Right renal pelvis (tissue), 4 donors: ENCODE data around the gene AUTS2. TPM values are rescaled to one million over a fixed set of nuclear protein-coding genes. Genes with fewer than 3 reads are reported as not detected.

Experiments
- DNase-seq, 4 donors: peaks; one replicate each; pipeline ENCODE4 v3.0.0-alpha.2; 2013; ENCODE audit warnings: low read depth in 4 of 4, low spot score in 3 of 4, missing footprints in 1 of 4
- polyA plus RNA-seq, 4 donors: library from polyadenylated mRNA; unstranded; fragments of 120-200 nt; gene quantifications; one replicate each; pipeline ENCODE4 v1.2.1, GENCODE V29; 2013; ENCODE audit not compliant: insufficient read length in 4 of 4

The AUTS2 gene
- polyA plus RNA-seq, 4 donors: 67.5 to 85.6 (median 76.0) TPM

DNA sequence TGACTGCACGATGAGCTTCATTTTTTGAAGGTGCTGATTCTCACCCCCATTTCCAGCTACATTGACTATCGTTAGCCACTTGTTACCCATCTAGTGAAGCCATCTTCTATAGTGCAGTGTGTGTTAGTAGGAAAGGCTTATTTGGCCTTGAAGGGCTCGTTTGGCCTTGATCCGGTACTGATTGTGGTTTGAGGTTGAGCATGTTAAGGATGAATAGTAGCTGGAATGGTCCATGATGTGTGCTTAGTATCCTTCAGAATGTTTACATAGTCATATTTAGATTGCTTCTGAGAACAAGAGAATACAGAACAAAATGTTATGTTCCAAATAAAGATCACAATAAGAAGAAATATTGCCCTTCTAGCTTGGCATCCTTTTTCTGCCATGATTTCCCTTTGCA is 591.5 kb downstream of the AUTS2 start:
- no peak for DNase-seq

DNA sequence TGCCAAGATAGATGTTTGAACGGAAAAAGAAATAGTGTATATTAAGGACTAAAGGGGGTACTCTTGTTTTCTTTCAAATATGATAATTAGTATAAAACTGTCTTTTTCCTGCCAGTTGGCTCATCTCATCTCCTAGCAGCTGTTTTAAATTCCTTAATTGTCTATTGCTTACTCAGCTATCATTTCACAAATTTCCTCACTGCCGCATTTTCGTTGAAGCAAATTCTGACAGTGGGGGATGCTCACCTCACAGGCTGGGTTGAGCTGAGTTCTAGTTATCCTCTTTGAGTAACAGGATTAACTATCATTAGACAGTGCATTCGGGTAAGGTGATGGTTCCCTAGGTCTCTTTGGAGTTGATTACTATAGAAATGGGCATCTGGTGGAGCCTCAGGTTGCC is 592.0 kb downstream of the AUTS2 start:
- DNase-seq: no peak

DNA sequence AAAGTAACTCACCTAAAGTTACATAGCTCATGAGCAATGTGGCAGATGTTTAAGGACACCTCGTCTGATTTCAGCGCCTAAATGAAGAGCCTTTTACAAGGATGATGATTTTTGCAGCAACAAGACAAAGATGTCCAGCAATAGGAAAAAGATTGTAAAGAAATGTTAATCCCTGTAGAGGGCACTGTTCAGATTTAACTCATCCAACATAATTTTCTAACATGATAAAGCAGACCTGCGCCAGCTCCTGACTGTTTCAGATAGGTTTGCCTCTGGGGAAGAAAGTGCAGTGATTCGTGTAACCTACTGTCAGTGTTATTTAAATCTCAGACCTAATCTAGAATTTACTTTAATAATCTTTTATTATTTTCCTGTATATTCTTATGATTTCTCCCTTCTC is 595.2 kb downstream of the AUTS2 start:
- DNase-seq: no peak

DNA sequence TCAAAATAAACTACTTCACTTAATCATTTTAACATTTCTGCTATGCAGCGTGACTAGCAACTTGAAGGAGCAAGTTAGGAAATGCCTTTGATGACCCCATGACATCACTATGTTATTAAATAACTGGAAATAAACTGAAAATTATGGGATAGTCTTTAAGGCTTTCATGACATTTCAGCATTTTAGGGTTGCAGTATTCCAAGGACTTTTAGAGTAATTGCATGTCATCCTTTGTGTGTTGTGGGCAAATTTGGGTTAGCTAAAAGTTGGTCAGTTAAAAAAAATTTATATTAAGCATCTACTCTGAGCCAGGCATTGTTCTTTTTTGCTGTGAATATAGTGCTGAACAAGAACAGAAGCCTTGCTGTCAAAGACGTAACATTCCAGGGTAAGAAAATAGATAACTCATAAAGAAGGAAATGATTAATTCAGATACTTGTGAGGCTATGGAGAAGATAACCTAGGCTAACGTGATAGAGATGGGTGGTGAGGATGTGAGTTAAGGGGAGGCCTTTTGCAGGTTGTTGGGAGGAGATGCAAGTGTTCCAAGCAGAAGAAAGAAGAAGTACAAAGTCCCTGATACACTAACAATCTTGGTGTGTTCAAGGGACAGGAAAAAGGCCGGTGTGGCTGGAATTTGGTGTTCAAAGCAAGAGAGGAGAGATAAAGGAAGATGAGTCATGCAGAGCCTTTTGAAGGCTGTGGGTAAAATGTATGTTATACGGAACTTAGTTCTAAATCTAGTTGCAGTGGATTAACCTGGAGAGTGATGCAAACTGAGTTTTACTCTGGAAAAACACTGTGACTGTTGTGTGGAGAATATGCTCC is 610.2 kb downstream of the AUTS2 start:
- no peak for DNase-seq

DNA sequence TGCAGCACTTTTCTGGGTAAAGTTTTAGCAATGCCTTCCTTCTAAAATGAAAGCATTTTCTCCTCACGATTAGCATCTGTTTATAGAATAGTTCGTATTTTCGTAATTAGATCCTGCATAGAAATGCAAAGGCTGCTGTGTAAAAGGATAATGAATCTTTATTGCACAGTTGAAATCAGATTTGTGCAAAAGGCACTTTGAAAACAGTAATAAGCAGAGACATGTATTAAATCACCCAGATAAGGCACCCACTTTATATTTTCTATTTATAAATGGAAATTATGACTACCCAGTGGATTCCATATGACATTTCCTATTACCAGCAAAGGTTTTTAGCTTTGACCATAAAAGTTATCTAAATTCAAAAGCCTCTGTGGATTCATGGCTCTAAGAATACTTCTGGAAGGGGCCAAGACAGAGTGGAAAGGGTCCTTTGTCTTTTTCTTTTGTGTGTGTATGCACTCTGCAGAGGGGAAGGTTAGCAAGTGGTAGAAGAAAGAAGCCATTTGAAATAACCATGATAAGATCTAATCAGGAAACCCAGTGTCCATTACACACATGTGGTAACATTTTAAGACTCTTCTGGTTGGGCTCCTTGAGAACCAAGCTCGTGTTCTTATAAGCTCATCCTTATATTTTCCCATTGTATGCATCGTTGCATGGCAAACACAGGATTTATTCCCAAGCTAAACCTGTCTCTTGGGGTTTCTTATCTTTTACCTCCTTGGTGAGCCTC is 612.1 kb downstream of the AUTS2 start:
- no peak for DNase-seq

DNA sequence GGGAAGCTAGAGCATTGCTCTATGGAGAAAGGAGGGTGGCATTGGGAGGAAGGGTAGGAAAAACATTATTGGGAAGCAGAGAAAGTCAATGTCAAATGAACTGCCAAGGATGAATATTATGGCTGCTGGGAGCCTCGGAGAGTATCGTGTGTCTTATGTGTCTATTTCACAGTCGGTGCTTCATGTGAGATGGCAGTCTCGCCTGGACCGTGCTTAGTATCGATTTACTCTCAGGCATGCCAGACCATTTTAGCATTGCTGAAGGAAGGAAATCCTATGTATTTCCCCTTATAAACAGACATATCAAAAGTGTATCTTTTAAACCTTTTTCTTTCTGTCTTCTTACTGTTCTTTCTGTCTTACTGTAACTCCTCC is 612.6 kb downstream of the AUTS2 start:
- DNase-seq: no peak

DNA sequence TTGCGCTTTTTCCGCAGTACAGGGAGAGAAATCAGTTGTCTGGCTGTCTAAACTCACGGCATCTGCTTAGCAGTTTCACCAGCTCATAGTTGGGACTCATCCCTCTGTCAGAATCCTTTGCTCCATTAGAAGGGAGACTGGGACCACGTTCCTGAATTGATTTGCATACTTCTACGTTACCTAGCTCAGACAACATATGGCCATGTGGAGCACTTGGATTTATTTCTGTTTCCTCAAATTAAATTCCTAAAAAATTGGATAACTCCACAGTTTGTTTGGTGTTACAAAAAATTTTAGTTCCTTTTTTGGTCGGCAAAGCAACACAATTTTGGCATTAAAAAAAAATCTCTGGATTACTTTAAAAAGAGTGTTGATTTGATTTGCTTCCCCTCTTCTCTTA is 614.0 kb downstream of the AUTS2 start:
- no peak for DNase-seq

DNA sequence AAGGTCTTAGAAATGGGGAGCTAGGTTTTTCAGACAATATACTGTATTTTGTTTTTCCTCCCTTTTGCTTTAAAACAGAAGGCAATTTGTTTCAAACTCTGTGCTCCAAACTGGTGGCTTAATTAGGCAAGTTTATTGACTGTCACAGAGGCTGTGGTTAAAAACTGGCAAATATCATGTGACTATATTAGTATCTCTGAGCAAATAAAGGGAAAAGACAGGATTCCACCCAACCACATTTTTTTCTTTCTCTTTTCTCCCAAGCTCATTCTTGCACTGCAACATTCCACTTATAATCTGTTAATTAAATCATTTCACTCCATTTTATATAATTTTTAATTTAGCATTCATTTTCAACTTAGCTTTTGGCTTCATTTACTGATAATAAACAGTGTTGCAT is 615.8 kb downstream of the AUTS2 start:
- DNase-seq: no peak

DNA sequence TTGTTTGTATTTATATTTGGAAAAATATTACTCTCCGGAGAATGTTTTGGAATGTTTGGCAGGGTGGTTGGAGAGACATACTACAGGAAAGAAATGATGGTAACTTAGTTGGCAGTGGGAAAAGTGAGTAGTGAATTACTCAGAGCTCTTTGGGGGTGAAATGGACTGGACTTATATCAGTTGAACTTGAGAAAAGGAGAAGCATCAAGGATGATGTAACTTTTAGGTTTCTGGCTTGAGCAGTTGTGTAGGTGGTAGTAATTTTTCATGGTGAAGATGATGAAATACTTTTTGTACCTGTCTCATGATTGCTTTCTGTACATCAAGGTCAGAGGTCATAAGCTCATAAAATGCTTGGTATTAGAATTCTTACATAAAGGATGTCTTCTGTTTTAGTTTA is 617.2 kb downstream of the AUTS2 start:
- DNase-seq: no peak

DNA sequence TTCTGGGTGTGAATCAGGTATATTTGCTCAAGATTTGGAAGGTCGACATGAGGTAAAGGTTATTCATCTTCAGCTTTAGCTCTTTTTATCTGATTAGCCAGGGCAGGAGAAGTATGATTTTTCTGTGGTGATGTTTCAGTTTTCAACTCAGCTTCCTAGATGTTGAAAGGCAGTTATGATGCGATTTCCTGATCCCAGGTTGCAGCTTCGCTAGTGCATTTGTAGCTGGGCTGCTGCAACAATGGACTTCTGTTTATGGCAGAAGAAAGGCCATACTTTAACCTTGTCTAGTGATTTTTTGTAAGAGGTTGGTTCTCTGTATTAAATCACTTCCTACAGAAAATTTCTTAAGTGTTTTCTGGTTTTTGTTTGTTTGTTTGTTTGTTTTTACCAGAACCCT is 619.3 kb downstream of the AUTS2 start:
- DNase-seq: no peak

DNA sequence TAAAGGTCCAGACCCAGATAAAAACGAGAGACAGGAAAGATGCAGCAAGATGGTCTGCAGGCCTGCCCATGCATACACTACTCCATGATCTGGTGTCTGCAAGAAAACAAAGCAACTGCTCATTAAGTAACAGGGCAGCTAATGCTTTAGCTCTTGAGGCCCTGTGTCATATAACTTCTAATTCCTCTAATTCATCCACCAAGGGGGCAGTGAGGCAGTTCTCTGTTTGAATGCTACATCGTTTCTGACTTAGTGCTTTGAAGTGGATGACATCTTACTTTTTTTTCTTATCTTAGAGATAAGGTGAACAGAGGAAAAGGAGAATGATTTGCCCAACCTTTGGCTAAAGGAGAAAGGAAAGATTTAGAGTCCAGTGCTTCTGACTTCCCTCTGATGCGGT is 619.7 kb downstream of the AUTS2 start:
- no peak for DNase-seq

DNA sequence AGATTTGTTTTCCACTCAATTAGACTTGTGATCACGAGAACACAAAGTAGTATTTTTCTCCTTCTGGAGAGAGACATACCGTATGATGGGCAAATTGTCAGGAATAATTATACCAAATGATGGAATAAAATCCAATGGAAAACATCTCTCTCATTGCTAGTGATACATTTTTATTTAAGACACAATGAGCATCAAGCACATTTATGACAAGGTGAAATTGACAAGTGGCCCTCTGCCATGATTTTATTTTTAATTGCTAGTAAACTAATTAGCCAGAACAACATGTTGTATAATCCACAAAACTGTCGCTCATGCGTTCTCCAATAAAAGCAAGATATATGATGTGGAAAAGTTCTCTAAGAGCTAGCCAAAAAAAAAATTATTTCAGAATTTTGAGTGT is 620.8 kb downstream of the AUTS2 start:
- DNase-seq: no peak

DNA sequence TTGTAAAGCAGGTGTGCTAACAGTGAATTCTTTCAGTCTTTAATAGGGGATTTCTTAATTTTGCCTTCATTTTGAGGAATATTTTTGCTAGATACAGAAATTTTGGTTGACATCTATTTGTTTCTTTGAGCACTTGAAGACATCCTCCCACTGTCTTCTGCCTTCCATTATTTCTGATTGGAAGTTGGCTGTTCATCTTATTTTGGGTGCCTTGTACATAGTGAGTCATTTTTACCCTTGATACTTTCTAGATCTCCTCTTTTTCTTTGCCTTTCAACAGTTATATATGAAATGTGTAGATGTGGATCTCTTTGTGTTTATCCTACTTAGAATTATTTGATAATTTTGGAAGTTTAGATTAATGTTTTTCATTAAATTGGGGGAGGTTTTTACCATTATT is 631.0 kb downstream of the AUTS2 start:
- DNase-seq: no peak

DNA sequence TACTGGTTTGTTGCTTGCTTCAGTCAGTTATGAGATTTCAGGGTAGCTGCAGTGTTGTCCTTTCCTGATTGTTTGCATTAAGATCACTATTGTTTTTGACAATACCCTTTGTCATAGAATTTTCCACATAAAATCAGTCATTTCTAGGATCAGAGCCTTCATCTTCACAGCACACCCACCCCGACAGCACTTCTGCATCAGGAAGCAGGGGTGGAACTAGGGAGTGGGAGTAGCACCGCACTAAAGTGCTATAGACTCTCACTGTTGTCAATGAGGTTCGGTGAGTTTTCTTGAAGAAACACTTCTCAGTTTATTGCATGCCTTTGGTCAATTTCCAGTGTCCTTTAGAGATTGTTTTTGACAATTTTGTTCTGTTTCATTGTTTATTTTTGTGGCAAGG is 632.5 kb downstream of the AUTS2 start:
- DNase-seq: no peak

DNA sequence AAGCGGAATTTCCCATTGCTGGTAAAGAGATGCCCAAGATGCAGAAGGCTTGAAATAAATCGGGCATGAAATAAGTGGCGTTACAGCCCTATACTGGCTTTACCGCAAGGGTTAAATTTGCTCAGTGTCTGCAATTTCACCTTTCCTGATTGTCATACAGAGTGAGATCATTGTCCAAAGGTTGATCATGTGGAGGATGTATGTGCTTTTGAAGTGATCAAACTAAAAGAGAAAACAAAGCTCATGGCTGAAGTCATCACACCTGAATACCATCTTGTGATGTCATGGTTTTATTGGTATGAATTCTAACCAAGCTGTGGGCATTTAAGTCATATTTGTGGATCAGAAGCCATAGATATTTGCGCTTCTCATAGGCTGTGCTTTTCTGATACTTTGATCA is 635.5 kb downstream of the AUTS2 start:
- no peak for DNase-seq

DNA sequence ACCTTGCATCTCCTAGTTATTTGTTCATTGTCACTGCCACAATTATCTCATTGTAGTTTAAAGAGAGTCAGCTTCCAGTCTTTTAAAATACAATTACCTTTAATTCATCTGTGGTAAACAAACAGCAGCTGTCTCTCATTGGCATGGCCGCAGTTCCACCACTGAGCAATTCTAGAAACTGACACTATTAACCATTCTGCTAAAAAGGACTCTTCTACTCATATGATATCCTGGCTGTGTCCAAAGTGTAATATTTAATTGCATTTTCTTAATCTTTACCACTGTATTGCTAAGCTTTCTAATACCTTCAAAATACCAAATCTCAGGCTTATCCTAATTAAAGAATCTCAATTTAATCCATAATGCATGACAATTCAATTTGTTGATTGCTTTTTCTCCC is 639.0 kb downstream of the AUTS2 start:
- no peak for DNase-seq

DNA sequence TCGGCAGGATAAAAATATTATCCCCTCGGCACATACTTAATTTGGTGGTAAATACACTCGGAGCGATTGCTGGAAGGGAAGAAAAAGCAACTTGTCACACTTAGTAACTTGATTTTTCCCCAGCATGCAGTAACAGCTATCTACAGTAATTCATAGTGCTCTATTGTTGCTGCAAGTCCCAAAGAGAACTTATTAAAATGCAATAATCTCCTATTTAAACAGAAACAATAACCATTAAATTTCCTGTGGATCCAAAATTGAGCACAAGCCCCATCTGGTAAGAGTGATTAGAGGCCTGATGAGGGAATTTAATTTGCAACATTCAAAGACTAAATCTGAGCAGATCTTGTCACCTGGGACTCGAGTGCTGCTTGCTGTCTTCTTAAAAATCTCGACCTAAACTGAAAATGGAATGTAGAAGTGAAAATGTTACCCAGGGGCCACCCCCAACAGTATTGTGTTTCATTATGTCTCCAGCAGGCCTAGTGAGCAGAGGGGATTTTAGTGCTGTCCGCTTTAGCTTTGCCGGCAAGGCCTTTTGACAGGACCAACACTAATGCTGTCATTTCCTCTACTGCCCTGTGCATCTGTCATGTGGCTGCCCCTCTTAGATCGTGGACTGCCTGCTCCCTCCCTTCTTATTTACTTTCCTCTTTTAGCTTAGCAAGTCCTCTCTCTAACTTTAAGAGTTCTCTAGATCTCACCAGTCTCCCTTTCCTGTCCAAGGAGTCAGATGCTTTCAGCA is 639.7 kb downstream of the AUTS2 start:
- peak in 1 of 4 donors; percentile 6 for DNase-seq

DNA sequence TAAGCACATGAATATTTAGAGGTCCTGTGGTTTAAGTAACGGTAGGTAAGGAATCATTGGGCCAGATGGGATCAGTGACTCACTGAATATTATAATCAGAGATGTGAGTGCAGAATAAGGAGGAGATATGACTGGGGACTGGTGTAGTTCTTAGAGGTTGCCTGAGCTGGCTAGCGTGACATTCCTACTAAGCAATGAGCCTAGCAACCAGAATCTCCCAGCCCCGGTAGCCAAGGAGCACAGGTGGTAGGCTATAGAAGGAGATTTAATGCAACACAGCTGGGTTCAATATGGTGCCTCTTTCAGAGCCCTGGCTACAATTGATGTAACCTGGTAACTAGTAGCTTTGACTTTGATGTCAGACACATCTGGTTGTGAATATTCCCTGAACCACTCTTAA is 641.6 kb downstream of the AUTS2 start:
- DNase-seq: no peak

DNA sequence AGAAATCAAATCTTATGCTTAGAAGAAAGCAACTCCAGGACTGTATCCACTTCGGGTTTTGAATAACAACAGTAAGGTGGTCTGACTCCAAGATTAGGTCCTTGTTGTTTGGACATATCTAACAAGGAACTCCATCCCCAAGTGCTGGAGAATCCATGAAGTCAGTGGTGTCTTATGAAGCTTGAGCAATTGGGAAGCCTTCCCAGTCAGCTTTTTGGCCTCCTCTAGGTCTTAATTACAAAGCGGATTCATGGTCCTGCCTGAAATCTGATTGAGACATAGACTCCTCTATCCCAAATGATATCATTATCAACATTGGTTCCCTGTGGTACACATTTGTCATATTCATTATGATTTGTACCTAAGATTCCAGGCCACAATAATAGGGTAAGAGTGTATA is 642.6 kb downstream of the AUTS2 start:
- no peak for DNase-seq

DNA sequence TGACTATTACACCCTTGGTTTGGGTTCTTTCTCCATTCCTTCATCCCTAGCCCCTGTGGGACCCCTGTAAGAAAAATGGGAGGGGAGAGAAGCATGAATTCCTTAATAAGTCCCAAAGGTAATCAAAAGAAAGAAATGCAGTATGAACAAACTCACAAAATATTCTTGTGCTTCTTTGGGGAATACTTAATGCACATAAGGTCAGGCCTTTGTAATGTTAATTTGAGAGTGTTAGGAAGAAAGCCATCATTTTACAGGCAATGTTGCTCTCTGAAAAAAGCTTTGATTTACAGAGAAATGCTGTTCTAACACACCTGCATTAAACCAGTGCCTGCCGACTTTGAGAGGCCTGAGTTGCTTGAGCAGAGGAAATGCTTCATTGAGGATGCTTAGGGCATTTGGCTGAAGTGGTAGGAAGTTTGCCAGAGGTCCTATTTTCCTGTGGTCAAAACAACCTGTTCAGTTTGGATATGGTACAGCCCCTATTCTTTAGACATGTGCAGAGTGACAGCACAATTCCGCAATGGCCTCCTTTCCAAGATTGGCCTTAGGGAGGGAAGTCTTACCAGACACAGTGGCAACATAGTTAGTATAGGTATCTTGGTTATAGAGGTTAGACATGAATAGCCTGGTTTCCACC is 643.4 kb downstream of the AUTS2 start:
- no peak for DNase-seq

DNA sequence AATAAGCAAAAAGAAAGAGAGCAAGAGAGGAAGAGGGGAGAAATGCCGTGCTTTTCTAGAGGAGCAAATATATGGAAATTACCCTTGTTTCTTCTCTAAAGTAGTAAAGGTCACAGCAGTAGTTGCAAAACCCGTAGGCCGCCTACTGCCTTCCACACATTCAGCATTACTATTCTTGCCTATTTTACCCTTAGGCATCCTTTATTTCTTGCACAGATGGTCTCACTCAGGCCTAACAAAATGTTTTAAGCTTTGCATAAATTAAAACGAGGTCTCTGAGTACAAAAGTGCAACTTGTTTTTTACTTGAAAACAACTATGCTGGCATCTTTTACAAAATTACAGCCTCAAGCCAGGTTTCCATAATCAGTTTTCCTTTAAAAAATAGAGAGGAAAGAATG is 644.6 kb downstream of the AUTS2 start:
- no peak for DNase-seq
